22Rv1 (cell line): ENCODE measurements around the gene MYH10.

ENCODE experiments used
- ZFX ChIP-seq: fragments of 450-650 bp; IDR thresholded peaks from 2 replicates; pipeline ENCODE4 v1.6.1; 2017; ENCODE audit warnings: antibody characterized with exemption, borderline replicate concordance
- TF ChIP-seq, protein P1 (sequence below): fragments of 450-650 bp; IDR thresholded peaks from 2 replicates; pipeline ENCODE4 v1.5.1; 2017; ENCODE audit warnings: mild to moderate bottlenecking

DNA sequence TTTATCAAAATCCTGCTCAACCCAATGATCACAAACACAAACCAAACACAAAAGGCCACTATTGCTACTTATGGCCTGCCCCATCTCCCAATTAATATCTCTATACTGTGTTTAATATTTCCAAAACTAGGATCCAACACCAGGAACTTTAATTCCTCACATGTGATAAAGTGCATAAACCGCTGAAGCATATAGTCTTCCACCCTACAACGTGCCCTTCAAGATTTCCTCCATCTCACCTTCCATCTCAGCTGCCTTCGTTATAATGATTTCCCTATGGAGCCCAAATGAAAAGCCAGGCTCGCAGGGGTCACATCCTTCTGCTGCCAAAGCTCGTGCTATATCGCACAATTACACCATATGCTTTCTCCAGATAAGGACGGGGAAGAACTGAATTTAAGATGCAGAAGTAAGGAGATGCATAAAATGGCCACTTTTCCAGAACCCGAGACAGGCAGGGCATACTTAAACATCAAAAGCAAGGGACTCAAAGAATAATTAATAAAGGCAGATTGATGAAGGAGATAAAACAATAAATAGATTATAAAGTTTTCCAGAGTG lies 1.8 kb downstream of the MYH10 start:
- TF ChIP-seq, protein P1, sequence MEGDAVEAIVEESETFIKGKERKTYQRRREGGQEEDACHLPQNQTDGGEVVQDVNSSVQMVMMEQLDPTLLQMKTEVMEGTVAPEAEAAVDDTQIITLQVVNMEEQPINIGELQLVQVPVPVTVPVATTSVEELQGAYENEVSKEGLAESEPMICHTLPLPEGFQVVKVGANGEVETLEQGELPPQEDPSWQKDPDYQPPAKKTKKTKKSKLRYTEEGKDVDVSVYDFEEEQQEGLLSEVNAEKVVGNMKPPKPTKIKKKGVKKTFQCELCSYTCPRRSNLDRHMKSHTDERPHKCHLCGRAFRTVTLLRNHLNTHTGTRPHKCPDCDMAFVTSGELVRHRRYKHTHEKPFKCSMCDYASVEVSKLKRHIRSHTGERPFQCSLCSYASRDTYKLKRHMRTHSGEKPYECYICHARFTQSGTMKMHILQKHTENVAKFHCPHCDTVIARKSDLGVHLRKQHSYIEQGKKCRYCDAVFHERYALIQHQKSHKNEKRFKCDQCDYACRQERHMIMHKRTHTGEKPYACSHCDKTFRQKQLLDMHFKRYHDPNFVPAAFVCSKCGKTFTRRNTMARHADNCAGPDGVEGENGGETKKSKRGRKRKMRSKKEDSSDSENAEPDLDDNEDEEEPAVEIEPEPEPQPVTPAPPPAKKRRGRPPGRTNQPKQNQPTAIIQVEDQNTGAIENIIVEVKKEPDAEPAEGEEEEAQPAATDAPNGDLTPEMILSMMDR = no peak
- no peak for TF ChIP-seq ZFX
